ENCODE measurements around the gene SMYD2. TPM values are rescaled to one million over a fixed set of nuclear protein-coding genes. Genes with fewer than 3 reads are reported as not detected.

Gene SMYD2
- total and polyA plus RNA-seq, 2 of the 8 experiments (the other 6 are each of a cell fraction or from before 2014, with no cell fraction given) = 3.0 to 5.2 TPM

DNA sequence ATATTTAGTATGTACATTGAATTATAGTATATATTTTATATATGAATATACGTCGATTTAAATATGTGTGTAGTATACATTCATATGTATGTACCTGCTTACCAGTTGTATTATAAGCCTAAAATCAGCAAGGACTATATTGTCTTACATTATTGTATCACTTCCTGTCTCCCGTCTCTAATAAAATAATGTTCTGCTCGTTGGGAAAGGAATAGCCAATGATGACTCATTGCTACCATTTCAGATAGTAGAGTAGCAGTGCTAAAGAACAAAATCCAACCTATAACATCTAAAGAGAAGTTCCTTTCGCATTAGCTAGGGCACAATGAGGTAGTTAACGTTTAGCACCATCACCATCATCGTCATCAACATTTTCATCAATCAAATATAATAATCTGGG lies 39.9 kb upstream of the SMYD2 start (continued):
- no peak for TF ChIP-seq KDM5A (IDR thresholded peaks at IDR 0.05; ENCODE audit: low read length)
- no peak for TF ChIP-seq CEBPB (IDR thresholded peaks at IDR 0.05; ENCODE audit: low read depth, low read length)

All from H1 (cell line).